Forelimb muscle (tissue), 1 donor: Measurements from ENCODE around the gene KRTAP4-7. TPM values are rescaled to one million over a fixed set of nuclear protein-coding genes. Genes with fewer than 3 reads are reported as not detected.
"Not testable (repeated sequence)": the region's sequence is repeated elsewhere in the genome, so short reads cannot be mapped to it uniquely, and the experiment has no call there.

Experiments
- DNase-seq: peaks from one replicate; pipeline ENCODE4 v3.0.0-alpha.2; 2013; ENCODE audit warnings: low read depth
- polyA plus RNA-seq: library from polyadenylated mRNA; unstranded; fragments of 120-200 nt; gene quantifications from one replicate; pipeline ENCODE4 v1.2.1, GENCODE V29; 2013; ENCODE audit not compliant: insufficient read length

Gene KRTAP4-7
- not detected for polyA plus RNA-seq

GRCh38 chr17:41084100-41084856, at the start of gene KRTAP4-7:
Gene KRTAP4-7 (plus strand): TSS chr17:41084150. CDS start chr17:41084207, 57 bp downstream.
- not testable (repeated sequence) for DNase-seq

GRCh38 chr17:41034346-41034935, 49.5 kb upstream of the KRTAP4-7 start, which contains the start of gene KRTAP1-3:
Gene KRTAP1-3 (minus strand): TSS chr17:41034874. CDS start chr17:41034821, 53 bp downstream.
- DNase-seq: not testable (repeated sequence)

GRCh38 chr17:41037853-41038350, 46.0 kb upstream of the KRTAP4-7 start:
- DNase-seq: no peak

- DNase-seq: not testable (repeated sequence)
Observed at GRCh38 chr17:41040783-41041571, 43.0 kb upstream of the KRTAP4-7 start, which contains the start of gene KRTAP1-1. Gene KRTAP1-1 (minus strand): TSS chr17:41041450. CDS start chr17:41041397, 53 bp downstream.

- no peak for DNase-seq
Observed at GRCh38 chr17:41042953-41043352, 41.0 kb upstream of the KRTAP4-7 start.

- DNase-seq: not testable (repeated sequence)
Observed at GRCh38 chr17:41046735-41047465, 37.0 kb upstream of the KRTAP4-7 start, which contains the start of gene KRTAP2-1. Gene KRTAP2-1 (minus strand): TSS chr17:41047316. CDS start chr17:41047267, 49 bp downstream.

GRCh38 chr17:41048441-41048840, 35.5 kb upstream of the KRTAP4-7 start:
- DNase-seq: no peak

GRCh38 chr17:41049110-41049509, 34.8 kb upstream of the KRTAP4-7 start:
- DNase-seq: no peak

GRCh38 chr17:41052566-41052965, 31.4 kb upstream of the KRTAP4-7 start:
- no peak for DNase-seq

- no peak for DNase-seq
Observed at GRCh38 chr17:41054025-41054424, 29.9 kb upstream of the KRTAP4-7 start.

- not testable (repeated sequence) for DNase-seq
Observed at GRCh38 chr17:41054556-41054955, 29.4 kb upstream of the KRTAP4-7 start.

- not testable (repeated sequence) for DNase-seq
Observed at GRCh38 chr17:41055130-41055529, 28.8 kb upstream of the KRTAP4-7 start, which contains the start of gene KRTAP2-2. Gene KRTAP2-2 (minus strand): TSS chr17:41055230. CDS start chr17:41055211, 19 bp downstream.

GRCh38 chr17:41057547-41057946, 26.4 kb upstream of the KRTAP4-7 start:
- no peak for DNase-seq

- no peak for DNase-seq
Observed at GRCh38 chr17:41058741-41059140, 25.2 kb upstream of the KRTAP4-7 start.

GRCh38 chr17:41059276-41060051, 24.5 kb upstream of the KRTAP4-7 start:
- not testable (repeated sequence) for DNase-seq

- DNase-seq: no peak
Observed at GRCh38 chr17:41060052-41060604, 23.8 kb upstream of the KRTAP4-7 start, which contains the start of gene KRTAP2-3. Gene KRTAP2-3 (minus strand): TSS chr17:41060114. CDS start chr17:41060050, 64 bp downstream.

GRCh38 chr17:41061964-41062363, 22.0 kb upstream of the KRTAP4-7 start:
- no peak for DNase-seq

- DNase-seq: no peak
Observed at GRCh38 chr17:41063449-41063848, 20.5 kb upstream of the KRTAP4-7 start.

- DNase-seq: no peak
Observed at GRCh38 chr17:41064301-41064700, 19.6 kb upstream of the KRTAP4-7 start.
